Naive thymus-derived CD8-positive, alpha-beta T cell (primary cell): ENCODE measurements around the gene RAMP1. TPM values are rescaled to one million over a fixed set of nuclear protein-coding genes. Genes with fewer than 3 reads are reported as not detected.
"Not testable (repeated sequence)": the region's sequence is repeated elsewhere in the genome, so short reads cannot be mapped to it uniquely, and the experiment has no call there.

ENCODE experiments used
- ATAC-seq, 2 donors: fragments of 150-1000 bp; cut with Tn5 transposase in 1 of 2; sonication (Bioruptor Pico), chemical (Tn5 transposase) in 1 of 2; 1 replicate in 1 of 2; 2 replicates in 1 of 2; pipeline ENCODE4 v1.10.0; 2021; ENCODE audit warnings: mild to moderate bottlenecking in 2 of 2, moderate library complexity in 2 of 2
- POLR2A ChIA-PET: fragments of 350-600 bp; sonication (Branson Sonifier 250); formaldehyde crosslinking; loops from one replicate; lab custom pipeline; 2021; ENCODE audit warnings: antibody characterized with exemption; lab: Charles Lee
- DNase-seq, 10 donors: peaks; one replicate each; pipeline versions ENCODE4 v3.0.0 to v3.0.0-alpha.2; 2020 to 2022
- H3K27ac Mint-ChIP-seq, 10 donors: one replicate each; pipeline ENCODE4 v1.8.0; 2020 to 2022; ENCODE audit warnings: mild to moderate bottlenecking in 10 of 10, mixed read lengths in 10 of 10, moderate library complexity in 4 of 10, inconsistent platforms in 1 of 10
- H3K27me3 Mint-ChIP-seq, 5 donors: one replicate each; pipeline ENCODE4 v1.8.0; 2021 to 2022; ENCODE audit warnings: mixed read lengths in 5 of 5
- H3K36me3 Mint-ChIP-seq, 3 donors: one replicate each; pipeline ENCODE4 v1.8.0; 2020 to 2022; ENCODE audit warnings: mixed read lengths in 3 of 3, mild to moderate bottlenecking in 2 of 3, inconsistent platforms in 1 of 3
- H3K4me1 Mint-ChIP-seq, 4 donors: one replicate each; pipeline ENCODE4 v1.8.0; 2021 to 2022; ENCODE audit warnings: mixed read lengths in 4 of 4
- H3K4me3 Mint-ChIP-seq, 10 donors: one replicate each; pipeline ENCODE4 v1.8.0; 2020 to 2022; ENCODE audit warnings: mild to moderate bottlenecking in 10 of 10, mixed read lengths in 10 of 10, moderate library complexity in 6 of 10, inconsistent platforms in 1 of 10
- H3K9me3 Mint-ChIP-seq, 9 donors: one replicate each; pipeline ENCODE4 v1.8.0; 2020 to 2022; ENCODE audit warnings: mixed read lengths in 9 of 9, mild to moderate bottlenecking in 3 of 9, inconsistent platforms in 1 of 9, moderate library complexity in 1 of 9
- polyA plus RNA-seq, 3 donors: library from polyadenylated mRNA; unstranded; fragments of 300-500 nt; fragmentation: Illumina TruSeq; gene quantifications; one replicate each; pipeline ENCODE4 v1.2.3, GENCODE V29; 2021
- total RNA-seq, 8 experiments: library from RNA in 2 of 8; stranded (reverse) in 2 of 8; gene quantifications; one replicate each; pipeline ENCODE4 v1.2.3 and lab custom pipeline; 2021 to 2026

Gene RAMP1
- total and polyA plus RNA-seq, 5 experiments from 2014 or later = 1.1 TPM; not detected in 4

DNA sequence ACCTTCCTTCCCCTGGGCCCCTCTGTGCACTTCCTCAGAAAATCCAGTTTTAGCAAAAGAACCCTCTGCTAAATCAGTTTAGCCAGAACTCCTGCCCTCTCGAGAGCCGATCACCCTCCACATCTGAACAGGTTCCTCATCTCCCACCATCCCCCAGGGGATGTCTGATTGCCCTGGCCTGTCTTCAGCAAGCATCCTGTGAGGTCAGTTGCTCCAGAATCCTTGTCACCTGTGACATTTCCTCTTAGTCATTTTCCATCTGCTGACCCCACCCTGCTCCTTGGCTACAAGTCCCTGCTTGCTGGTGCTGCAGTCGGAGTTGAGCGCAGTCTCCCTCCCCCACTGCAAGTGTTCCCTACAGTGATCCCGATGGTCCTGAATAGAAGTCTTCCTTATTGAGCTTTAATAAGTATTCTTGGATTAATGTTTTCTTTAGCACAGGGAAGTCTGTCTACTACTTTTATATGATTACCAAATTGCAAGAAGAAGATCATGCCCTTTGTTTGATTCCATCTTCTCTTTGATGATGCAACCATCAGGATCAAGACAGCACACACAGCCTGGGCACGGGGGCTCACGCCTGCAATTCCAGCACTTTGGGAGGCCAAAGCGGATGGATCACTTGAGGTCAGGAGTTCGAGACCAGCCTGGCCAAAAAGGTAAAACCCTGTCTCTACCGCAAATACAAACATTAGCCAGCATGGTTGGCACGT is 76.5 kb downstream of the RAMP1 start:
- Mint-ChIP-seq H3K27me3 (peaks cover 0 to 5% (median 0%) of the 10 kb centered on the region in 5 donors), H3K9me3 (no peaks in the 10 kb centered on the region), H3K36me3 (peaks cover 0 to 5% (median 0%) of the 10 kb centered on the region in 3 donors), H3K27ac (peak overlapping the region in 3 of 10 donors; percentile 28 to 66 (median 32)), H3K4me1 (peaks cover 6 to 15% (median 14%) of the 10 kb centered on the region in 4 donors), H3K4me3 (no peak overlapping the region)
- POLR2A ChIA-PET = no interaction called here
- ATAC-seq (no peak), DNase-seq (no peak)

DNA sequence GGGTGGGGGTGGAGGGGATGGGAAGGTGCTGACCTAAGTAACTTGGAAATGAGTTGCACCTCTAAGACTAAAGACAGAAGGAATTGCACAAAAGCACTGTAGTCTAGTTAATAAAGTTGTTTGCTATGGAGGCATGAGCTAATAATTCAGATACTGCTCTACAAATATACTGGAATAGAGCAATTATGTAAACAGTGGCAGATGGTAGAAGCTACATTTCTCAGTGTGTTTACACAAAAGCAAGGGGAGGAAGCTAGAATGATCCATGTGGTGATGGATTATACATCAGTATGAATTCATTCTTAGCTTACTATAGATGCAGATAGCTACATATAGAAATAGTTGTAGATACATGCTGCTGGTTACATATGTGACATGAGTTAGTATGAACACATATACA is 79.8 kb downstream of the RAMP1 start:
- ATAC-seq = no peak
- H3K4me3 Mint-ChIP-seq = no peak overlapping the region
- peak overlapping the region in 1 of 10 donors; percentile 13 for H3K27ac Mint-ChIP-seq

DNA sequence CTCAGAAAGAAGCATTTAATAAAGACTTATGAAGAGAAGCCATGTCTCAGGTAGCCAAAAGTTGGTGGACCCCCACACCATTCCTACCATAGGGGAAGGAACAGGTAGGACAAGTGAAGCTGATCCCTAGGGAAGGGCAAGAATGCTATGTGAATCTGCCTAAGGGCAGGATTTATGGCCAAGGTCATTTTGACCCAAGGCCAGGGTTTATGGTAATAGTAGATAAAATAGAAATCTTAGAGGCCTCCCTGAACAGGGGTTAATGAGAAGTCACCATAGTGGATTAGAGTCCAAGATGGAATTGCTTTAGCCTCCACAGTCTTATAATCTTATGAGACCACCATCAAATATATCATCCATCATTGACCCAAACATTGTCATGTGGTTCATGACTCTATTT is 81.4 kb downstream of the RAMP1 start:
- no peak for DNase-seq
- H3K27me3 Mint-ChIP-seq = no peaks in the 10 kb centered on the region
- peaks cover 0 to 14% (median 5%) of the 10 kb centered on the region in 3 donors for H3K36me3 Mint-ChIP-seq
- peaks cover 0 to 12% (median 5%) of the 10 kb centered on the region in 9 donors for H3K9me3 Mint-ChIP-seq
- H3K27ac Mint-ChIP-seq = peak overlapping the region in 8 of 10 donors; percentile 18 to 96 (median 84)
- POLR2A ChIA-PET = interaction anchor here (0.6 to 1.3 kb wide), 2 partner anchors 12 to 28 kb away, joined by 3 to 5 read pairs; no protein-coding TSS in a partner anchor
- peaks cover 19 to 49% (median 48%) of the 10 kb centered on the region in 4 donors for H3K4me1 Mint-ChIP-seq
- no peak for ATAC-seq
- H3K4me3 Mint-ChIP-seq = peak overlapping the region in 1 of 10 donors; percentile 7

More for the DNA sequence above, 79.8 kb downstream of the RAMP1 start:
- peaks cover 0 to 4% (median 1%) of the 10 kb centered on the region in 9 donors for H3K9me3 Mint-ChIP-seq
- peaks cover 19 to 44% (median 41%) of the 10 kb centered on the region in 4 donors for H3K4me1 Mint-ChIP-seq
- no peak for DNase-seq
- H3K27me3 Mint-ChIP-seq = no peaks in the 10 kb centered on the region
- POLR2A ChIA-PET = no interaction called here
- H3K36me3 Mint-ChIP-seq = peaks cover 0 to 7% (median 5%) of the 10 kb centered on the region in 3 donors

DNA sequence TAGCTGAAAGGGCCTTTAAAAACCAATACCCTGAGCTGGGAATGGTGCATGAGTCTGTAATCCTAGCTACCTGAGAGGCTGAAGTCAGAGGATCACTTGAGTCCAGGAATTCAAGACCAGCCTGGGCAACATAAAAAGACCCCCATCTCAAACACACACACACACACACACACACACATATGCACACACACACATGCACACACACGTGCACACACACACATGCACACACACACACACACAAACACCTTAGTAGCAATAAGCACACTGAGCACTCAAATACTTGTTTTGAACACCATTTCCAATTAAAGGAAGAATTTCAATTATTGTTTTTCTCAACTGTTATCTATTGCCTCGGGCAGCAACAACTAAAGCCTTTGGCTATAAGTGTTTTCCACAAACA is 81.8 kb downstream of the RAMP1 start:
- Mint-ChIP-seq H3K4me1 (peaks cover 22 to 53% (median 52%) of the 10 kb centered on the region in 4 donors), H3K4me3 (peak overlapping the region; percentile 45 to 81 (median 69)), H3K27me3 (peaks cover 0 to 2% (median 0%) of the 10 kb centered on the region in 5 donors), H3K36me3 (peaks cover 1 to 14% (median 5%) of the 10 kb centered on the region in 3 donors), H3K27ac (peak overlapping the region; percentile 82 to 96 (median 88)), H3K9me3 (peaks cover 0 to 16% (median 5%) of the 10 kb centered on the region in 9 donors)
- POLR2A ChIA-PET = interaction anchor here (0.6 to 1.3 kb wide), 2 partner anchors 27 to 49 kb away, joined by 3 read pairs; no protein-coding TSS in a partner anchor
- DNase-seq (no peak), ATAC-seq (no peak)

DNA sequence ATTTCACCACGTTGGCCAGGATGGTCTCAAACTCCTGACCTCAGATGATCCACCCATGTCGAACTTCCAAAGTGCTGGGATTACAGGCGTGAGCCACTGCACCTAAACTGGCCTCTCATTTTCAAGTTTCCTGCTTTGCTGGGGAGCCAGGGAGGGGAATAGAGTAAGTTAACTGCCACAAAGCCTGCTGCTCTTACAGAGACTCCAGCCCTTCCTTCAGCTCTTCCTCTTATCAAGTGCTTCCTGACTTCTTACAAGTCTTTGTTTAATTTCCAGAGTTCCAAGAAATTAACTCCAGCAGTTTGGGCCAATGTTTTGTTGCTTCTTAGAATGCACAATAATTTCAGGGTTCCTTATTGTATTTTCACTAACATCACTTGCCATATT is 83.1 kb downstream of the RAMP1 start:
- peak overlapping the region; percentile 82 to 96 (median 88) for H3K27ac Mint-ChIP-seq
- DNase-seq (no peak), ATAC-seq (no peak)
- H3K4me1 Mint-ChIP-seq = peaks cover 24 to 60% (median 57%) of the 10 kb centered on the region in 4 donors
- peak overlapping the region; percentile 45 to 81 (median 70) for H3K4me3 Mint-ChIP-seq
- peaks cover 3 to 17% (median 5%) of the 10 kb centered on the region in 3 donors for H3K36me3 Mint-ChIP-seq
- POLR2A ChIA-PET = interaction anchor here (0.9 kb wide), 1 partner anchor 18 kb away, joined by 3 read pairs; no protein-coding TSS in a partner anchor
- peaks cover 0 to 27% (median 10%) of the 10 kb centered on the region in 9 donors for H3K9me3 Mint-ChIP-seq
- H3K27me3 Mint-ChIP-seq = peaks cover 0 to 2% (median 0%) of the 10 kb centered on the region in 5 donors

DNA sequence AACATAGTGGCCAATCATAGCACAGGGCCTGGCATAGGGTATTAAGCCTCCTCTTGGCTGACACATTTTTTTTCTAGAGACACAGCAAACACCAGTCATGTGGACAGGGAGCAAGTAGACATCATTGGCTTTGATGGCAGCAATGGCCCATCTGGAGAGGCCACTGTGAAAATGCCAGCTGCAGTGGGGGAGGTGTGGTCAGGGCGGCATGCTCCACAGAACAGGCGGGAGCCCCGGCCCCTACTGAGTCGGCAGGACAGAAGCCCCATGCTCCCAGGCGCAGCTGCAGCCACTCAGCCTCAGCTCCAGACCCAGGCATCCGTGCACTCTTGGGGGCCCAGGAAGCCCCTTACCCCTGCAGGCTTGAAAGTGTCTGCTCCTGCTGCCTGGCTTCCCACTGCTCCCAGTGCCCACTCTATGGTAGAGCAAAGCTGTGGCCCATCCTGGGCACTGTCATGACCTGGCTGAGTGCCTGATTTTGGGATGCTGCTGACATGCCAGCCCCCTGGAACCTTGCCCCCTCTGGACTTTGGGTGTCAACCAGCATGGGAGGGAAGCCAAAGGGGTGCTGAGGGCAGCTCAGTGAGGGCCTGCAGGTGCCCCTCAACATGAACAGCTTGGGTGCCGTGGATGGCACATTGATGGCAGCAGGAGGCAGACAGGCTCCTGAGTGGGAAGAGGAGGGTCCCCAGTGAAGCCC is 84.1 kb downstream of the RAMP1 start:
- peak overlapping the region in 7 of 10 donors; percentile 49 to 95 (median 86) for H3K27ac Mint-ChIP-seq
- ATAC-seq (no peak), DNase-seq (no peak)
- peaks cover 24 to 60% (median 57%) of the 10 kb centered on the region in 4 donors for H3K4me1 Mint-ChIP-seq
- POLR2A ChIA-PET = interaction anchor here (0.6 to 1.7 kb wide), 5 partner anchors 17 to 51 kb away, joined by 3 read pairs; no protein-coding TSS in a partner anchor
- peaks cover 0 to 27% (median 10%) of the 10 kb centered on the region in 9 donors for H3K9me3 Mint-ChIP-seq
- H3K4me3 Mint-ChIP-seq = peak overlapping the region in 3 of 10 donors; percentile 18 to 78 (median 62)
- H3K27me3 Mint-ChIP-seq = peaks cover 0 to 2% (median 0%) of the 10 kb centered on the region in 5 donors
- H3K36me3 Mint-ChIP-seq = peaks cover 3 to 17% (median 5%) of the 10 kb centered on the region in 3 donors

DNA sequence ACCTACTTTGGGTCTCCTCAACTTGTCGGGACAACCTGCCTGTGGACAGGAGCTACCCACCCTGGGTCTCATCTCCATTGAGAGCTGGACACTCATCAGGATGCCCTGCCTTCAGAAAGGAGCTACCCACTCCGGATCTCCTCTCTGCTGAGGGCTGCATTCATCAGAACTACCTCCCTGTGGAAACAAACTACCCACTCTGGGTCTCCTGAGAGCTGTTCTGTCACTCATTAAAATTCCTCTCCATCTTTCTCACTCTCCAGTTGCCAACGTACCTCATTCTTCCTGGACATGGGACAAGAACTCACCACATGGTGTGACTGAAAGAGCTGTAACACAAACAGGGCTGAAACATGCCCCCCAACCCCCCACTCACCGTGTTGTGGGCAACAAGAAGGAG is 84.9 kb downstream of the RAMP1 start:
- DNase-seq (no peak), ATAC-seq (no peak)
- H3K36me3 Mint-ChIP-seq = peaks cover 3 to 17% (median 5%) of the 10 kb centered on the region in 3 donors
- H3K9me3 Mint-ChIP-seq = peaks cover 0 to 27% (median 10%) of the 10 kb centered on the region in 9 donors
- POLR2A ChIA-PET = interaction anchor here (1.1 to 1.7 kb wide), 2 partner anchors 21 to 24 kb away, joined by 3 read pairs; no protein-coding TSS in a partner anchor
- peaks cover 0 to 2% (median 0%) of the 10 kb centered on the region in 5 donors for H3K27me3 Mint-ChIP-seq
- peak overlapping the region in 1 of 10 donors; percentile 16 for H3K4me3 Mint-ChIP-seq
- peaks cover 22 to 60% (median 56%) of the 10 kb centered on the region in 4 donors for H3K4me1 Mint-ChIP-seq
- peak overlapping the region in 6 of 10 donors; percentile 19 to 80 (median 56) for H3K27ac Mint-ChIP-seq

DNA sequence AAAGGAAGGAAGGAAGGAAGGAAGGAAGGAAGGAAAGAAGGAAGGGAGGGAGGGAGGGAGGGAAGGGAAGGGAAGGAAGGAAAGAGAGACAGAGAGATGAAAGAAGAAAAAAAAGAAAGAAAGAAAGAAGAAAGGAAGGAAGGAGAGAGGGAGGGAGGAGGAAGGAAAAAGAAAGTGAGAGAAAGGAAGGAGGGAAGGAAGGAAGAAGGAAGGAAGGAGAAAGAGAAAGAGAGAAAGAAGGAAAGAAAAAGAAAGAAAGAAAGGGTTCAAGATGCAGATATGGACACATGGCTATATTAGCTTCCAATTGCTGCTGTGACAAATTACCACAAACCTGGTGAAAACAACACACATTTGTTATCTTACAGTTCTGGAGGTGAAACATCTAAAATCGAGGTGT is 87.0 kb downstream of the RAMP1 start:
- Mint-ChIP-seq H3K27ac (peak overlapping the region in 4 of 10 donors; percentile 31 to 83 (median 48)), H3K4me3 (peak overlapping the region in 2 of 10 donors; percentile 2 to 45), H3K36me3 (peaks cover 0 to 17% (median 3%) of the 10 kb centered on the region in 3 donors), H3K27me3 (peaks cover 0 to 2% (median 0%) of the 10 kb centered on the region in 5 donors), H3K4me1 (peaks cover 16 to 43% (median 38%) of the 10 kb centered on the region in 4 donors), H3K9me3 (peaks cover 0 to 27% (median 10%) of the 10 kb centered on the region in 9 donors)
- POLR2A ChIA-PET = no interaction called here
- ATAC-seq (no peak), DNase-seq (no peak)

DNA sequence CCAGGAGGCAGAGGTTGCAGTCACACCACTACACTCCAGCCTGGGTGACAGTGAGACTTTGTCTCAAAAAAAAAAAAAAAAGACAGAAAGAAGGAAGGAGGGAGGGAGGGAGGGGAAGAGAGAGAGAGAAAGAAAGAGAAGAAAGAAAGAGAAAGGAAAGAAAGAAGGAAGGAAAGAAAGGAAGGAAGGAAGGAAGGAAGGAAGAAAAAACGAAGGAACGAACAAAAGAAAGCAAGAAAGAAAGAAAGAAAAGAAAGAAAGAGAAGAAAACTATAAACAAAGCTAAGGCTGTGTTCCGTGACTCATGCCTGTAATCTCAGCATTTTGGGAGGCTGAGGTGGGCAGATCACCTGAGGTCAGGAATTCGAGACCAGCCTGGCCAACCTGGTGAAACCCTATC is 91.9 kb downstream of the RAMP1 start:
- not testable (repeated sequence) for H3K27me3 Mint-ChIP-seq, H3K9me3 Mint-ChIP-seq, ATAC-seq, DNase-seq, H3K4me3 Mint-ChIP-seq, H3K36me3 Mint-ChIP-seq
- Mint-ChIP-seq H3K27ac (peak overlapping the region in 1 of 10 donors; percentile 31), H3K4me1 (peaks cover 1 to 10% (median 8%) of the 10 kb centered on the region in 4 donors)
- POLR2A ChIA-PET = interaction anchor here (0.7 kb wide), 1 partner anchor 11 kb away, joined by 3 read pairs; no protein-coding TSS in a partner anchor

DNA sequence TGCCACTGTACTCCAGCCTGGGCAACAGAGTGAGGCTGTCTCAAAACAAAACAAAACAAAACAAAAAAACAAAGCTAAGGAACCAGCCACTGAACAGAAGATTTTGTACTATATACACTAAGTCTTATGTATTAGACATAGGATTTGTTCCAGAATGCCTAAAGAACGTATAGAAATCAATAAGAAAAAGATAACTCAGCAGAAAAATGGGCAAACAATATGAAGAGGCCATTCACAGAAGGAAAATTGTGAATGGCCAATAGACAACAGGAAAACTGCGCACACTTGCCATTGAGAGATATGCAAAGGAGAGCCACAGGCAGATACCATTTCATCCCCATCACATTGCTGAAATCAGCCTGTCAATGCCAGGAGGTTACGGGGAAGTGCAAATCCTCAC is 92.5 kb downstream of the RAMP1 start:
- no peak overlapping the region for H3K4me3 Mint-ChIP-seq
- peaks cover 2 to 11% (median 8%) of the 10 kb centered on the region in 5 donors for H3K27me3 Mint-ChIP-seq
- ATAC-seq (no peak), DNase-seq (no peak)
- H3K27ac Mint-ChIP-seq = peak overlapping the region in 1 of 10 donors; percentile 32
- POLR2A ChIA-PET = no interaction called here
- peaks cover 0 to 12% (median 9%) of the 10 kb centered on the region in 4 donors for H3K4me1 Mint-ChIP-seq
- peaks cover 0 to 3% (median 2%) of the 10 kb centered on the region in 3 donors for H3K36me3 Mint-ChIP-seq
- H3K9me3 Mint-ChIP-seq = peaks cover 0 to 6% (median 4%) of the 10 kb centered on the region in 9 donors

DNA sequence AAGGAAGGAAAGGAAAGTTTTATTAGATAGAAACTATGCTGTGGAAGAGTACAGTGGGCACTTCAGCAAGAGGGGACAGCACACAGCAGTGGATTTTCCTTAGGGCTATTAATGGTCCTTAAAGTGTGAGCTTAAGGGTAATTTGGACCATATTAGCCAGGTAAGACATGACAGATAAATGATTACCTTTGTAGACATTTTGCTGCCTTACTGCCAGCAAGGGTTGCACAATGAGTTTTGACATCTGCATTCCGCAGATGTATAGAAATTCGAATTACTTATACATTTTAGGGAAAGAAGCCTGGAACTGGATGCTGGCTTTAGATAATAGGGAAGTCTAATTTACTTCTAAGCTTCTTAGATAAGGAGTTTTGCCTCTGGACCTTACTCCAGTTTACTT is 93.4 kb downstream of the RAMP1 start:
- H3K4me3 Mint-ChIP-seq = no peak overlapping the region
- no peak for ATAC-seq
- no peak for DNase-seq
- no peak overlapping the region for H3K27ac Mint-ChIP-seq
- no peaks in the 10 kb centered on the region for H3K36me3 Mint-ChIP-seq
- POLR2A ChIA-PET = no interaction called here
- H3K27me3 Mint-ChIP-seq = peaks cover 9 to 21% (median 16%) of the 10 kb centered on the region in 5 donors
- H3K4me1 Mint-ChIP-seq = peaks cover 4 to 16% (median 9%) of the 10 kb centered on the region in 4 donors
- H3K9me3 Mint-ChIP-seq = peaks cover 0 to 1% (median 0%) of the 10 kb centered on the region in 9 donors
